MG63 (cell line): ENCODE results near the gene CLCF1. TPM values are rescaled to one million over a fixed set of nuclear protein-coding genes. Genes with fewer than 3 reads are reported as not detected.

ENCODE experiments used
- total RNA-seq: library from RNA; depleted of rRNA; stranded (reverse); fragments of >200 nt; shearing (Covaris generic); gene quantifications from 2 replicates; pipeline ENCODE4 v1.2.3, GENCODE V29; 2014; ENCODE audit warnings: low replicate concordance; rRNA removed

Gene CLCF1
- total RNA-seq, 1 experiment from 2014 or later: 6.4 TPM

Other genes with a start within 250 kb of the CLCF1 start
- gene GRK2, start 107.1 kb downstream of the CLCF1 start, total RNA-seq: 24.2 and 31.8 TPM in 2 replicates
- gene ANKRD13D, start 84.3 kb downstream of the CLCF1 start, total RNA-seq: 17.2 and 25.8 TPM in 2 replicates
- 3.8 and 5.1 TPM in 2 replicates for gene SSH3, start 70.1 kb downstream of the CLCF1 start, total RNA-seq
- 17.3 and 40.1 TPM in 2 replicates for gene POLD4, start 20.1 kb downstream of the CLCF1 start, total RNA-seq
- 1.7 and 17.6 TPM in 2 replicates for gene RAD9A, start 18.4 kb upstream of the CLCF1 start, total RNA-seq
- gene PPP1CA, start 28.3 kb upstream of the CLCF1 start, total RNA-seq: 244 and 262 TPM in 2 replicates
- not detected in 2 replicates for gene TBC1D10C, start 30.5 kb upstream of the CLCF1 start, total RNA-seq
- not detected in 2 replicates for gene CARNS1, start 42.1 kb upstream of the CLCF1 start, total RNA-seq
- gene RPS6KB2, start 54.9 kb upstream of the CLCF1 start, total RNA-seq: 77.9 and 121 TPM in 2 replicates
- gene PTPRCAP, start 64.1 kb upstream of the CLCF1 start, total RNA-seq: not detected in 2 replicates
- gene CORO1B, start 69.9 kb upstream of the CLCF1 start, total RNA-seq: 58.3 and 96.9 TPM in 2 replicates
- gene GPR152, start 79.1 kb upstream of the CLCF1 start, total RNA-seq: not detected in 2 replicates
- gene CABP4, start 81.8 kb upstream of the CLCF1 start, total RNA-seq: 0.26 and 3.0 TPM in 2 replicates
- gene TMEM134, start 95.7 kb upstream of the CLCF1 start, total RNA-seq: 39.4 and 44.2 TPM in 2 replicates
- gene AIP, start 109.4 kb upstream of the CLCF1 start, total RNA-seq: 85.1 and 122 TPM in 2 replicates
- gene PITPNM1, start 131.8 kb upstream of the CLCF1 start, total RNA-seq: 5.5 and 18.9 TPM in 2 replicates
- gene CDK2AP2, start 134.6 kb upstream of the CLCF1 start, total RNA-seq: 14.1 and 14.8 TPM in 2 replicates
- gene CABP2, start 149.8 kb upstream of the CLCF1 start, total RNA-seq: not detected in 2 replicates
- gene GSTP1, start 210.2 kb upstream of the CLCF1 start, total RNA-seq: 280 and 743 TPM in 2 replicates
- 274 and 469 TPM in 2 replicates for gene NDUFV1, start 233.3 kb upstream of the CLCF1 start, total RNA-seq